Epithelial cell of proximal tubule (primary cell): ENCODE measurements around the gene MAPKAPK2. TPM values are rescaled to one million over a fixed set of nuclear protein-coding genes. Genes with fewer than 3 reads are reported as not detected.
"Not testable (repeated sequence)": the region's sequence is repeated elsewhere in the genome, so short reads cannot be mapped to it uniquely, and the experiment has no call there.

Source experiments
- DNase-seq: peaks from one replicate; pipeline ENCODE4 v3.0.0-alpha.2; 2011; ENCODE audit warnings: low read depth
- H3K4me3 ChIP-seq: 2 replicates; pipeline ENCODE4 v1.5.1; 2011; ENCODE audit warnings: low read depth, mild to moderate bottlenecking, low read length
- CTCF ChIP-seq: conservative IDR thresholded peaks from 2 replicates; pipeline ENCODE4 v1.5.1; 2012; ENCODE audit warnings: low read depth, mild to moderate bottlenecking, low read length
- total RNA-seq: library from RNA; depleted of rRNA; stranded (reverse); fragments of >200 nt; gene quantifications from 2 replicates; pipeline ENCODE4 v1.2.3, GENCODE V29; 2015

Gene MAPKAPK2
- total RNA-seq, 1 donor from 2014 or later, result 45.5 TPM

DNA sequence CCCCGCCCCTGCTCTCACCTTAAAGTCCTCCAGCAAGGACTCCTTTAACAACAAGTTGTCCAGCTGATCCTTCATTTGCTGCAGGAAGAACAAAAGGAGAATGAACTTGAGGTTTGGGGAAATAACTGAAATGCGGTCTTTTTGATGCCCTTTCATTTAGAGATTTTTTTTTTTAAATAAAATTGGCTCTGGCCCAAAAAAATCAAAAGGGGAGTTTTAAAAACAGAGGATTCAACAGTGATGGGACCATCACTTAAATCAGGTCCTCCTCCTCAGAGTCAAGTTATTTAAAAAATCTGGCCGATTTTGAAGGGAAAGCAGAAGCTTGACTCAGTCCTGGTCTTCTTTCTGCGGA, 86.6 kb downstream of the MAPKAPK2 start:
- no peak for TF ChIP-seq CTCF
- H3K4me3 ChIP-seq, result no peak overlapping the region
- DNase-seq, result no peak

GRCh38 chr1:206772243-206772937, 87.7 kb downstream of the MAPKAPK2 start, which contains the start of gene IL10:
IL10 (minus strand) TSS chr1:206772494; CDS start chr1:206772435, 59 bp downstream.
- H3K4me3 ChIP-seq, result no peak within 1 kb of the TSS
- TF ChIP-seq CTCF, result no peak

GRCh38 chr1:206774093-206774492, 89.4 kb downstream of the MAPKAPK2 start:
- DNase-seq, result no peak
- H3K4me3 ChIP-seq, result no peak overlapping the region
- no peak for TF ChIP-seq CTCF

More at GRCh38 chr1:206772243-206772937, 87.7 kb downstream of the MAPKAPK2 start, which contains the start of gene IL10:
- DNase-seq, result no peak

GRCh38 chr1:206776229-206776628, 91.5 kb downstream of the MAPKAPK2 start:
- DNase-seq, result no peak
- no peak overlapping the region for H3K4me3 ChIP-seq
- no peak for TF ChIP-seq CTCF

- no peak for DNase-seq
- TF ChIP-seq CTCF, result no peak
- H3K4me3 ChIP-seq, result no peak overlapping the region
These were observed 93.3 kb downstream of the MAPKAPK2 start for GRCh38 chr1:206778031-206778430.

- H3K4me3 ChIP-seq, DNase-seq: not testable (repeated sequence)
These were observed 94.2 kb downstream of the MAPKAPK2 start for GRCh38 chr1:206778911-206779310.

- no peak for TF ChIP-seq CTCF
- DNase-seq, result no peak
- H3K4me3 ChIP-seq, result no peak overlapping the region
These were observed 94.9 kb downstream of the MAPKAPK2 start for GRCh38 chr1:206779638-206780037.
